HG03378 (cell line): ENCODE measurements around the gene DGKG.

Experiments
- ATAC-seq: cut with Tn5 transposase; IDR thresholded peaks from one replicate; pipeline ENCODE4 v1.9.1; 2021; ENCODE audit warnings: mild to moderate bottlenecking, moderate library complexity; ENCODE audit not compliant: unreplicated experiment

Gene DGKG

DNA sequence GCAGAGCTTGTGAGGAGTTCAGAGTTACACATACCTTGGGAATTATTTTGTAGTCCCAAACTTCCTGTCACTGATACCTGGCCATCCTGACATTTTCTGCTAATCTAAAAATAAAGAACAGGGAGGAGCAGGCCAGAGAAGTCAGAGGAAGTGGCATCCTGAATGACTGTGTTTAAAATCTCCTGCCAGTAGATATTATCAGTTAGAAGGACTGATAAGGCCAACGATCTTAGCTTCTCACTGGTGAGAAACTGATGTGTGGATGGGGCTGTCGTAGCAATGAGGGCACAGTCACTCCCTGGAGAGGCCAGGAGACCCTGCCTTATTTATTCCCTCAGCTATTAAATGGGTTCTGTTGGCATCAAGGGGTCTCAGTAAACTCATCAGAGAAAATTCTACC, 115.1 kb downstream of the DGKG start:
- no peak for ATAC-seq

DNA sequence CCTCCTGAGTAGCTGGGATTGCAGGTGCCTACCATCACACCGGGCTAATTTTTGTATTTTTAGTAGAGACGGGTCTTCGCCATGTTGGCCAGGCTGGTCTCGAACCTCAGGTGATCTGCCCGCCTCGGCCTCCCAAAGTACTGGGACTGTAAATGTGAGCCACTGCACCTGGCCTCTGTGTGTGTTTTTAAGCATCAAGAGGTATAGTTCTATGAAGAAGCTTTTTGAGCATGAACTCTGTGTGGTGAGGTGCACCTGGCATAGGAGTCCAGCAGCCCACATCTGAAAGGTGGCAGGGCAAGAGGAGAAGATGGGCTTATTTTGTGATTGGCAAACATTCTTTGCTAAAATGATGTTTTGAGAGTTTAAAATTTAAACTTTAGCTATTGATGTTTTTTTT, 118.0 kb downstream of the DGKG start:
- ATAC-seq, result no peak

DNA sequence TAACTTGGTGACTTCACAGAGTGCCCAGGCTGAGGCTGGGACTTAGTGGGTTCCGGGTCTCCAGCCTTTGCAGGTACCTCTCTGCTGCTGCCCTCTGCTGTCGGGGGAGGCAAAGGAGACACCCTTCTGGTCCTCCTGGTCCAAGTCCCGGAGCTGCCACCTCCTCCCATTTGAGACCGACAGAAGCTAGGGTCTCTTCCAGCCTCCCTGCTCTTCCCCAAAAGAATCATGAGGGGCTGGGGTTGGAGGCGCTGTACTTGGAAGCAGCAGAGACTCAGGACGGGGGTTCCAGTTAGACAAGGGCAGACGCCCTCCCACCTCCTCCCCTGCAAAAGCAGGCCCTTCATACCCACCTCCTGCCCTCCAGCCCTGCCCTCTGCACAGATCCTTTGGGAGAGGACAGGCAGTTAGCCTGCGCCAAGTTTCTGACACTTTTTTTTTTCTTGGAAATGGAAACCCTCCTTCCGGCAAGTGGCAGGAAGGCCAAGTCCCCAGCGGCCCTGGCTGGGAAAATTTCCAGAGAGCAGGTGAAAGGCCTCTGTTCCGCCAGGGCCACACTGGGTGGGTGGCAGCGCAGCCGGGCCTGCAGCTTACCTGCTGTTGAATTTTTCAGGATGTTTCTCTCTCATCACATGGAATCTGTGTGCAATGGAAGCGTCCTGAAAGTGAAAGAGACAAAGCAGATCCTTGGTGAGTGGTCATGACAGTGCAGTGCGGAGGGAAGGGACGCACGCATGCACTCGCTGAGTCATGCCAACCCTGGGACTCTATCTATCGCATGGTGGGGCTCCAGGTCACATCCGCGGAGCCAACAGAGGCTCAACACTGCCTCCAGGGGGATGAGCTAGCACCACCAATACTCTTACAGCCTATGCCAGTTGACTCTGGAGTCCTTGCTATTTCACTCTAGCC, 119.9 kb downstream of the DGKG start:
- ATAC-seq, result peak; percentile 59

DNA sequence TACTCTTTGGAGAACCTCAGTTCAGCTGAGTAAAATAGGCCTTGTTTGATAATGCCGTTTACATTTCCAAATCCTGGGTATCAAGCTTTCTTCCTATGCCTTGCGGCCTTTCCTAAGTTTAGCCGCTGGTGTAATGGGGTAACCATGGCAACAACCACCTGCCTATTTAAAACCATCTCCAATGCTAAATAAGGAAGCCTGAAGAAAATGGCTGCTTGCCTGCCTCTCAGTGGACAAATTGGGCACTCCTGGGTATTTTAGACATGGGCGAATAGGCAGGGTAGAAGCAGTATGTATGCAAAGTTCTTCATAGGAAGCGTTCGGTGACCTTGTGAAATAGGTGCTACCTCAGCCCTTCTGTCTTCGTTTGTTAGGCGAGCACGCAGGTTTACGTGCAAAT, 122.7 kb downstream of the DGKG start:
- ATAC-seq, result no peak

DNA sequence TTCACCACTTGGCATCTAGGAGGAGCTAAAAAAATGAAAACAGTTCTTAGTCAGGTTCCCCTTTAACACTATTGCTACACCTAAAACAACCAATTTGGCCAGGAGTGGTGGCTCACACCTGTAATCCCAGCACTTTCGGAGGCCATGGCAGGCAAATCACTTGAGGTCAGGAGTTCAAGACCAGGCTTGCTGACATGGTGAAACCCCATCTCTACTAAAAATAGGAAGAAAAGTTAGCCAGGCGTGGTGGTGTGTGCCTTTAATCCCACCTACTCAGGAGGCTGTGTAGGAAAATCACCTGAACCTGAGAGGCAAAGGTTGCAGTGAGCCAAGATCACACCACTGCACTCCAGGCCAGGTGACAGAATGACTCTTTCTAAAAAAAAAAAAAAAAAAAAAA, 124.1 kb downstream of the DGKG start:
- ATAC-seq, result no peak

DNA sequence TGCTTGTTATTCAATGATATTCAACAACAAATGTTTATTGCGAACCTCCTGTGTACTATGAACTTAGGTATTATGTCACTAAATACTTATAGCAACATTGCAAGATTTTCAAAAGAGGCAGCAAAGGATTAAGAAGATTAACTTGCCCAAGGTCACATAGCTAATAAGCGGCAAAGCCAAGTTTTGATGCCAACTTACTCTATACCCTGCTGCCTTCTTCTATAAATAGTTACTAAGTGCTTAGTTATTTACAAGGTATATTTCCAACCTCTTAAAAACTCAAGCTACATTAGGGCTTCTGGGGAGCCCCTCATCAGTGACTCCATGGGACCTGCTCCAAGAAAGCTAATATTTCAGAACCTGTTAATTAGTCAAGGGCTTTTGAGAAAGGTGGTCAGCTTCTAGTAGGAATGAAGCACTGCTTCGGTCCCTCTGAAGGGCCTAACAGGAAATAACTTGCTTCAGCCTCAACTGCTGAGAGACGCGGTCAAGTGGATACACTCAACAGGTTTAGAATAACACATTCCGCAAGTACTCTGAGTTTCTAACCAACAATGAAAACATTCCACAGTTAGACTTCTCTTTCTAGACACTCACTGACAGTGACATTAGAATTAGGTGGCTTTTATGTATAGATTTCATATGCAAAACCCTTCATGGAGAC, 125.5 kb downstream of the DGKG start:
- ATAC-seq, result no peak

DNA sequence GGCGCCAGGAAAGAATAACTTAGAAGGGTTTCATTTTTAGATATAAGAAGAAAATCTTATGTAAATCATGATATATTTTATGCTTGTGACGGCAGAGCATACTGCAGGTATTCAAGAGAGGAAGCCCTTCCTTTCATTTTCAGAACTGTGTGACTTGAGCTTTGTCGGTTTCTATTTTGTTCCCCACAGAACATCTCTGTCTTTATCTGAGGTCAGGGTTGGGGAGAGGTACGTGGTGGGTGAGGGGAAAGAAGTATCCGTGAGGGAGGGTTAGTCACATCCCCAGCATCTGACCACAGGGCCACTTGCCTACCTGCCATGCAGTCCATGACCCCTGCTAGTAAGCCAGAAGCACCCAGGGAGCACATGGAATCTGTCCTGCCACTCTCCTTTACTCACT, 126.5 kb downstream of the DGKG start:
- peak; percentile 72 for ATAC-seq

DNA sequence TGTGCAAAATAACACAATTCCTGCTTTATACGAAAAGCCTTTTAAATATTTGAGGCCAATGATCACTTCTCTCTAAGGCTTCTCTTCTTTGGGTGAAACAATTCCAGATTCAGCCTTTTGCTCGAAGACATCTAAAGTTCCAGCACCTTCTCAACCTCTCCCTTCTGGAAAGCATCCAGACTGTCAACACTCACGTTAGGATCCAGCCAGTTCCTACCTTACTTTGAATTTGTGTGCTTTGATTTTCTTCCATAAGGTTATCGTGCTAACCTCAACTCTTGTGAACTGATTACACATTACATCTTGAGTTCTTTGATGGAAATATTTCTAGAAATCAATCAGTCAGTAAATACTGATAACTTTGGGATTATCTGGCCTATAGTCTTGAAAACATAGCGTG, 127.9 kb downstream of the DGKG start:
- no peak for ATAC-seq

DNA sequence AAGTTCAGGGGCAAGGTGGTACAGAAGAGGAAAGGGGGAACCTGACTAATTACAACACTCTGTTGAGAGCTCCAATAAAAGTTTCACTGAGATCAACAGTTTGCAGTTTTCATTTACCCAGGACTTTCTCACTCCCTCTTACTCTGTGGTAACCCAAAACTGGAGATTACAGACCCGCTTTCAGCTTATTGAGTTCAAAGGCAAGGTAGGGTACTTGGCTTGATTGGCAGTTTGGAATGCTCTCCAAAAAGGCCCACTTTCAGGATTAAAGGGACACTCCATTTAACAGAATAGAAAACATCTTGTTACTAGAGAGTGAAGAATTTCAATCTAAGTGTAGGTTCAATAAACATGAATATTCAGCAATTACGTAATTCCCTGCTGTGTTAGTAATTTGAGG, 135.6 kb downstream of the DGKG start:
- ATAC-seq, result no peak

DNA sequence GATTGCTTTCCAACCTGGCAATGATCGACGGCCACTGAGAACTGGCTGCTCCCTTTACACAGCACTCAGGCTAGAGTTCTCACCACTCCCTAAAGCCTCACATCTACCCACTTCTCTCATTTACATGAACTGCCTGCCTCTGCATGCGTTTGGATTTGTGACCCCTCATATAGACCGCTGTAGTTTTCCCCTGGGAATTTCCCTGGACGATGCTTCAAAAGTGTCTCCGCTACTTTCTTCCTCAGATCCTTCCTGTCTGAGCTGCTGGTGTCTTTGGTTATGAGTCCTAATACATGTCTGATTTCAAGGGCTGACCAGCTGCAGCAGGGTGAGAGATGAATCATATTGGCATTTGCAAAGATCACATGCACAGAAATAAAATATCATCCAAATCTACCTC, 136.4 kb downstream of the DGKG start:
- peak; percentile 64 for ATAC-seq

DNA sequence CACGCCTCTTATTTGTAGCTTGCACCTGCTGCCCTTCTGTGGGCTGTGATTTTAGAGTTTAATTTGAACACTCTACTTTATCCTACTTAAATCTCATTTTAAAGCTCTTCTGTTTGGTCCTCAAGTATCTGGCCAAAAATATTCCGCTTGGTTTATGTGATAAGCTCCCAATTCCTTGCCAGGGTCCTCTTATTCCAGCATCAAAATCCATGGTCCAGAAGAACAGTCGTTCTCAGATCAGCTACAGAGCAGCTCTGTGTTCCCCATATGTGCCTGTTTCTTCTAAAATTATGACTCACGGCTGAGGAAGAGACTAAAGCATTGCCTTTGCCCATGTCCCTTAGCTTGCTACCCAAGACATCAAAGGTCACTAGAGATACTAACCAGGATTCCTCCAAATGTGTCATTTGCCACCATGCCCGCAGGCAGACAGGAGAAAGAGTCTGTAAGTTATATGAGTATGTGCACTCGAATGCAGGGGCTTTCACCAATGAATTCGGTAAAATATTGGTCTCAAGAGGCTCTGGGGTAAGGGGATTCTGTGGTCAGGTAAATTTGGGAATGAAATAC, 137.9 kb downstream of the DGKG start:
- ATAC-seq, result no peak

DNA sequence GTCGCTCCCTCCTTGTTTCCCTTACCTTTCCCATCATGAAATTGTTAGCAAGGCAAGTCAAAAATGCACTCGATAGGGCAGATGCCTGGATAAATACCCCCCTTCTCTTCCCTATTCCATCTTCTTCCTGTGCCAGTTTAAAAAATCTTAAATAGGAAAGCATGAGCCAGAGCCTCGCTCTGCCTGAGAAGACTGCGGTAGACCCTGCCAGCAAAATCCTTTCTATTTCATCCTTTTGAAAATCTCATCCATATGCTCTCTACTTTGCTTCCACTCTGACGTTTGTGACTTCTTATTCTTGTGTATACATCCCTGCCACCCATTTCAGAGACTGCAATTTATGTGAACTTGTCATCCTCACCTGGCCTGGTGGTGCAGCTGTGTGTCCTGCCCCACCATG, 138.6 kb downstream of the DGKG start:
- no peak for ATAC-seq

DNA sequence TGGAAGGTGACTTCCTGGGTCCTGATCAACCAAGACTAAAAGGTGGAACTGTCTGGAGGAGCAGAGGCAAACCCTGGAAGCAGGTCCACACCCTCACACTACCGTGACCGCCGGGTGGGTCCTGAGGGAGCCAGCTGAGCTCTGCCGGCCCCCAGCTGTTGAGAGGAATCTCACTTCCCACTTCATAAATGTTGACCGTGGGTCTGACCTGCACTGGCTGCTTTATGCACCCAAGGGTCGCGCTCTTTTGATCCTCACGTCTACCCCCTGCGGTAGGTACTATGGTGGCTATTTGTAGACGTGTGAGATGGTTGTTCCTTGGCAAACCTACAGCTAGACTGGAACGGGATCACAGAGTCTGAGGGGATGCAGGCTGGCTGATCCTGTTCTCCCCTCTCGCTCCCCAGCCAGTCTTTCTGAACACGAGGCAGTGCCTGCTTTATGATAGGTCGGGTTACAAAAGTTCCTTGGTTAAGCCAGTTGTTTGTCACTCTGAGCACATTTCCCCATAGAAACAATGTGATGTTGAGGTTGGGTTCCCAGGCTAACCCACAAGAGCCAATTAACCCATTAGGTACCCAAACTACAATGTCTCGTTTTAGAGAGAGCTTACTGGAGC, 140.2 kb downstream of the DGKG start:
- ATAC-seq, result no peak

DNA sequence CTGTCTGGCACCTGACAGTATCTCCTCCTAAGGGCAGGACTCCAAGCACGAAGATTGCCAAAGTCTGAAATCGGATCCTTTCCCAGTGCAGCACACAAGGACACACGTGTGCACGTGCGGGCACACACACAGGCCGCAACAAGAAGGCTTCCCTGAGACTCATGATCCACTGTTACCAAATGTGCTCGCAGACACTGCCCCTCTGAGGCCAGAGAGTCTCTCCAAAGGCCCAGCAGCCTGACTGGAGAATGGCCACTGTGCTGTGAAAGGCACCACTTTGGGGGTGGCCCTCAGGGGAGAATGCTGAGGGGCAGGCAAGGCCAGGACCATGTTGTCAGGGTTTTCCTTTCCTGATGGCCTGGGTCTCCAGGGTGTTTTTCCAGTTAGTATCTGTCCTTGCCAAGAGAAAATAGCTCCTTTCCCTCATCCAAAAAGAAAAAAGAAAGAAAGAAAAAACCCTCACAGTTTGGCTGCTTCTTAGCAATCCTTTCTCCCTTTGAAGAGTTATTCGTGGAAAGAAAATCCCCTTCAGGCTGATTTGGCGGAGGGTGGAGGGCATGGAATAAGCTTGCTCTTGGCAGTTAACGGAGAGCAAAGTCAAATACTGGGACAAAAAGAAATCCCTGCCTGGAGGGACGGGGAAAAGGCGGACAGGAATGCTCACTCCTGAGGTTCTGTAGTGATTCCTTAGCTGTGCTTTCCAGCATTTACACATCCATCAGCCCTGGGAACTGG, 141.0 kb downstream of the DGKG start:
- ATAC-seq, result no peak

DNA sequence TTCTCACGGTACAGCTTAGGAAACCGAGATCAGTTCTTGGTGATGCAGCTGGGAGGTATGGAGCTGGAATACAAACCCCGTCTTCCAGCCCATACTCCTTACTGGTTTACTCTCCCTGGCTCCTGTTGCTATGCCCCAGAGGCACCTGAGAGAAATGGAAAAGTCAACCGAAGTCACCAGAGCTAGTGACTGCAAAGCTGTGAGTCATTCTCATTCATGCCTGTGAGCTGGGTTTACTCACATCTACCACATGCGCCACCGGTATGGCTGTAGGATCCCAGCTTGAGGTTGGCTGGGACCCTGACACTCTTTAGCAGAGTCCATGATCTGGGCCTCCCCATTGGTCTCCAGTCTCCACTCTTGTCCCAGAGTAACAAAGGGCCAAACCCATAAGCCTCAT, 141.7 kb downstream of the DGKG start:
- no peak for ATAC-seq

DNA sequence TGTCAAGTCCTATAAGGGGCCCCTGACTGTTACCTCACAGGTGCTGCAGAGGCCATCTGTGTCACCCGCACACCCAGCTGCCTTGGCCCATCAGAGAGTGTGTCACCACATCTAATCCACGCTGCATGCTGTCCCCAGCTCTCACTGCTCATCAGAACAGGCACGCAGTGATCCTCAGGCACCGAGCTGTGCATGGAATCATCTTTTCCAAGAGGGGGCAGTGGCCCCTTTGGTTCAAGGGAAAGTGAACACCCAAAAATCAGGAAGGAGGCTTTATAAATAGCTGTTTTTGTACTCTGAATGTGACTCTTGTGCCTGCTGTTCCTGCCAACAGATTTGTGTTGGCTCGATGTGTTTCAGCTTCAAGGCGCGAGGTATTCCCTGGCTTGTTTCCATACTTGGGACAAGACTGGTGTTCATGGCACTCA, 142.8 kb downstream of the DGKG start:
- ATAC-seq, result no peak

DNA sequence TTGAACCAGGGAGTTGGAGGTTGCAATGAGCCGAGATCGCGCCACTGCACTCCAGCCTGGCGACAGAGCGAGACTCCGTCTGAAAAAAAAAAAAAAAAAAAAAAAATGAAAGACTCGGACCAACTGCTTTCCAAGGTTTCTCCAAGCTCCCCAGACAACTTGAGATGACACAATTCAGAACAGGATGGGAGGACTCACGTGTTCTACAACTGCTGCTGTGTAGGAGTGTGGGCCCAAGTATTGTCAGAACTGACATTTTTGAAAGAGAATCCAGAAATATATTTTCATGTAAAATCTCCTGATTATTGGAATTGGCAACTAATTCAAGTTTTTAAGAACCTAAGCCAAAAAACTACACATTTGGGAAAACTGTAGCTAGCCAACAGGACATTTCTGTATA, 143.6 kb downstream of the DGKG start:
- no peak for ATAC-seq

DNA sequence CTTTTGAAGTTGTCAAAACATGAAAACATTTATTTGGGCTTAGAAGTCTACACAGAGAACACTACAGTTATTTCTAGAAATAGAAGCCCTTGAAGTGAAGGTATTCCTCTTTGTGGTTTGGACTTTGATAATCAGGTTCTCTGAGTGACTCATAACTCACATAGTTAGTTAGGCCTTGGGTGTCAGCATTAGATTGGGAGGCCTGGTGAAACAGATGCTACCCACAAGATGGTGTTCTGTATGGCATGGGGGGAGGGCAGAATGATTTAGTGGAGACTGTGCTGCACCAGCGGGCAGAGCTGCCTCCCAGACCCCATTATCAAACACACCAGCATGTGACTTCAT, 144.2 kb downstream of the DGKG start:
- ATAC-seq, result peak; percentile 97

DNA sequence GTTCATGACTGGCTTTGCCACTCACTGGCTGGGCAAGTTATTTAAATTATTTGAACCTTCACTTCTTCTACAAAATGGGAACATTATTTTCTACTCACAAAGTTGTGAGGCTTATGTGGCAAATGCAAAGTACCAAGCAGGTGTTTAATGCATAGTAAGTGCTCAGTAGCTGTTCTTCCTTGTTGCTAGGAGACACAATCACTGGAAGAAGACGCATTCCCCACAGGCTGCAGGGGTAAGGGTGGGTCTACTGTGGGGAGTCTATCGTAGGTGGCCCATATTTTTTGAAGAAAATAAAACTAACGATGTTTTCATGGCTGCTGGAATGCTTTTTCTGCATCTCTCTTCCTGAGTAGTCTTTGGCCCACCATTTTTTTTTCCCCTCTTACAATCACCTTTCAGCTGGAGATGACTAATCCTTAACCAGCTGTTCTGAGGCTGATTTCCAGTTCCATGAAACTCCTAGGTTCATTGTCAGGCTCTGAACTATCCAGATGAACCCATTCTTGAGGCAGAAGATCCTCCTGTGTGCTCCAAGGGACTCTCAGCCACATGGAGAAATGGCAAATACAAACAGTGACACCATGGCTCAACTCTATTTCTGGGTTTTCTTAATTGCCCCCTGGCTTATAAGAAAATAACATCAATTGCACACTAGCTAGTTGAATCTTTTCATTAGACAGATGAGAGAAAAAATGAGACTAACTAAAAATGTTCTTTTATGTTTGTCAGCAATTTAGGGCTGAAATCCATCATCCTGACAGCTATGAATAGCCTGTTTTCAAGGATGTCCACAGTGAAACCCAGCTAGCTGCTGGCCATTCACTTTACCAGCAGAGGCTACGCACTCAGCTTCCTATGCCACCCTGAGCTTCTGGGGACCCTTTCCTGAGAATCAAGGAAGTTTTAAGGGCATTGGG, 144.9 kb downstream of the DGKG start:
- ATAC-seq, result no peak

DNA sequence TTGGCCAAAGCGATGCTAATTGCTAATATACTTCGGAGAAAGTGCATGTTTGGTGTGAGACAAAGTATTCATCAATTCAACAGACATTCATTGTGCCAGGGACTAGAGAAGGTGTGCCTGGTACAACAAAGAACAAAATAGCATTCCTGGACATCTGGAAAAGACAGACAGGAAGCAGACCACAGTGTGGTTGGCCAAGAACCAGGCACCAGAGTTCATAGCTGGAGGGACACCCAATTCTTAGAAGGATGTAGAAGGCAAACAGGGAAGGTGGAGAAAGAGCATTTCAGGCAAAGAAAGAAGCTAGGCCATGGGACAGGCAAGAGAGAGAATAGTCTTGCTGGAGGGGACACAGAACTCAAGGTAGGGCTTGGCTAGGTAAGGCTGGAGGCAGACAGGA, 147.4 kb downstream of the DGKG start:
- ATAC-seq, result no peak
